Endothelial cell of umbilical vein (primary cell): ENCODE measurements around the gene CTBP1. TPM values are rescaled to one million over a fixed set of nuclear protein-coding genes. Genes with fewer than 3 reads are reported as not detected.

Experiments used
- BruUV-seq: library from RNA; stranded (reverse); fragments of 400-500 nt; replicated peaks from 2 replicates; lab custom pipeline; 2021; lab: Mats Ljungman, UMichigan
- CTCF ChIA-PET: fragments of 300-600, 350-600 bp; sonication (Branson Sonifier 250); formaldehyde crosslinking; loops from one replicate; lab custom pipeline; 2021; ENCODE audit warnings: antibody characterized with exemption, inconsistent platforms; lab: Charles Lee
- POLR2A ChIA-PET: fragments of 300-600, 350-600 bp; sonication (Branson Sonifier 250); formaldehyde crosslinking; loops from one replicate; lab custom pipeline; 2021; ENCODE audit warnings: antibody characterized with exemption, inconsistent platforms; lab: Charles Lee
- DNase-seq: peaks from one replicate; pipeline ENCODE4 v3.0.0-alpha.2; 2011; ENCODE audit warnings: low read depth, low spot score
- FAIRE-seq: peaks from 2 replicates; lab custom pipeline; 2011; peaks lifted over from hg19 to GRCh38; lab: Jason Lieb, UNC
- H2AFZ ChIP-seq: 2 replicates; pipeline ENCODE4 v1.6.0; 2012; ENCODE audit warnings: low read depth, low read length, control low read depth, inconsistent platforms
- H3K27ac ChIP-seq: 2 replicates; pipeline ENCODE4 v1.5.1; 2011; ENCODE audit warnings: low read depth, mild to moderate bottlenecking, control low read depth, low read length, moderate library complexity; ENCODE audit not compliant: insufficient read depth
- H3K27me3 ChIP-seq, 2 experiments: 2 replicates each; pipeline versions ENCODE4 v1.6.0 to v1.6.1; 2011; ENCODE audit warnings: low read length in 2 of 2, mixed read lengths in 1 of 2; ENCODE audit not compliant: control insufficient read depth in 2 of 2, insufficient read depth in 2 of 2
- H3K36me3 ChIP-seq, 2 experiments: 2 replicates in 1 of 2; 3 replicates in 1 of 2; pipeline ENCODE4 v1.5.1; 2011; ENCODE audit warnings: low read length in 2 of 2, mild to moderate bottlenecking in 1 of 2, moderate library complexity in 1 of 2; ENCODE audit not compliant: control insufficient read depth in 2 of 2, insufficient read depth in 2 of 2; ENCODE audit errors: extremely low read depth in 1 of 2
- H3K4me1 ChIP-seq: 3 replicates; pipeline ENCODE4 v1.5.1; 2011; ENCODE audit warnings: mild to moderate bottlenecking, low read length; ENCODE audit not compliant: control insufficient read depth, insufficient read depth; ENCODE audit errors: extremely low read depth
- H3K4me2 ChIP-seq: 2 replicates; pipeline ENCODE4 v1.6.1; 2011; ENCODE audit warnings: low read length, control low read depth, mixed read lengths; ENCODE audit not compliant: insufficient read depth
- H3K4me3 ChIP-seq, 3 experiments: fragments of 200-600 bp in 1 of 3; sonication (generic), shearing (Covaris generic) in 1 of 3; replicated peaks in 1 of 3; 2 replicates each; pipeline ENCODE4 v1.5.1; 2011 to 2016; ENCODE audit warnings: control low read depth in 3 of 3, low read length in 3 of 3, mild to moderate bottlenecking in 2 of 3, inconsistent platforms in 1 of 3, low read depth in 1 of 3, moderate library complexity in 1 of 3; ENCODE audit not compliant: insufficient read depth in 1 of 3
- H3K79me2 ChIP-seq: 2 replicates; pipeline ENCODE4 v1.6.0; 2012; ENCODE audit warnings: low read length, inconsistent platforms; ENCODE audit not compliant: control insufficient read depth, insufficient read depth
- H3K9ac ChIP-seq: replicated peaks from 2 replicates; pipeline ENCODE3; 2011; ENCODE audit warnings: low read length, control low read depth; ENCODE audit not compliant: insufficient read depth; ENCODE audit errors: extremely low read depth
- H3K9me1 ChIP-seq: replicated peaks from 3 replicates; pipeline ENCODE4 v1.6.0; 2011; ENCODE audit warnings: mild to moderate bottlenecking, low read length; ENCODE audit not compliant: control insufficient read depth, insufficient read depth; ENCODE audit errors: extremely low read depth
- H3K9me3 ChIP-seq: replicated peaks from 2 replicates; pipeline ENCODE4 v1.5.1; 2012; ENCODE audit warnings: low read length, inconsistent platforms; ENCODE audit not compliant: control insufficient read depth, insufficient read depth
- H4K20me1 ChIP-seq: replicated peaks from 2 replicates; pipeline ENCODE3; 2011; ENCODE audit warnings: mild to moderate bottlenecking, low read length; ENCODE audit not compliant: control insufficient read depth, insufficient read depth; ENCODE audit errors: extremely low read depth
- EZH2 ChIP-seq: IDR thresholded peaks from 2 replicates; pipeline ENCODE4 v1.6.1; 2012; ENCODE audit warnings: borderline replicate concordance, low read depth, mild to moderate bottlenecking, moderate library complexity, low read length, inconsistent platforms; ENCODE audit not compliant: severe bottlenecking
- FOS ChIP-seq: IDR thresholded peaks from 2 replicates; pipeline ENCODE4 v1.6.1; 2011; ENCODE audit warnings: mild to moderate bottlenecking, low read length, moderate library complexity, borderline replicate concordance; ENCODE audit not compliant: insufficient read depth
- GATA2 ChIP-seq: IDR thresholded peaks from 2 replicates; pipeline ENCODE4 v1.7.0; 2011; ENCODE audit warnings: low read depth, mild to moderate bottlenecking, moderate library complexity, mixed read lengths, low read length; ENCODE audit not compliant: insufficient read length, insufficient read depth
- JUN ChIP-seq: IDR thresholded peaks from 2 replicates; pipeline ENCODE4 v1.6.1; 2011; ENCODE audit warnings: borderline replicate concordance, low read depth; ENCODE audit not compliant: insufficient read length, insufficient read depth
- MAX ChIP-seq: IDR thresholded peaks from 2 replicates; pipeline ENCODE4 v1.6.1; 2011; ENCODE audit not compliant: insufficient read depth, insufficient read length
- MYC ChIP-seq: IDR thresholded peaks from one replicate; pipeline ENCODE4 v1.6.1; 2011; ENCODE audit warnings: mild to moderate bottlenecking, low read depth, low read length
- POLR2A ChIP-seq: IDR thresholded peaks from 2 replicates; pipeline ENCODE4 v1.6.1; 2012; ENCODE audit warnings: low read depth, mild to moderate bottlenecking, control low read depth, low read length
- POLR2AphosphoS5 ChIP-seq: IDR thresholded peaks from 2 replicates; pipeline ENCODE4 v1.6.1; 2012; ENCODE audit warnings: low read depth, mild to moderate bottlenecking, control low read depth, low read length, moderate library complexity; ENCODE audit not compliant: insufficient read depth
- dilution Hi-C: fragments of 300-500 bp; cut with MboI; formaldehyde crosslinking; loops from one replicate; pipeline ENCODE4 v1.15.0; 2019; ENCODE audit warnings: low sequenced_read_pairs; ENCODE audit not compliant: extremely low pct_ligation_motif_present
- intact Hi-C: fragments of 100-400 bp; cut with micrococcal nuclease; formaldehyde crosslinking; loops from one replicate; pipeline ENCODE4 v1.10.0; 2022
- polyA plus RNA-seq, 4 experiments: library from polyadenylated mRNA; depleted of rRNA in 3 of 4; stranded (reverse) in 3 of 4; unstranded in 1 of 4; fragments of >200 nt; gene quantifications; 2 replicates each; pipeline versions ENCODE4 v1.2.1 to v1.2.3, GENCODE V29; 2011 to 2012; ENCODE audit warnings: missing spikeins in 1 of 4
- total RNA-seq: library from RNA; stranded (reverse); gene quantifications from 2 replicates; pipeline ENCODE4 v1.2.3, GENCODE V29; 2021
- TF ChIP-seq, protein P1 (sequence below), 2 donors: IDR thresholded peaks; 1 replicate in 1 of 2; 2 replicates in 1 of 2; pipeline ENCODE4 v1.5.1; 2011; ENCODE audit warnings: low read length in 2 of 2, mild to moderate bottlenecking in 2 of 2, moderate library complexity in 2 of 2, control low read depth in 1 of 2, inconsistent platforms in 1 of 2, low read depth in 1 of 2; ENCODE audit not compliant: insufficient read depth in 1 of 2; ENCODE audit errors: extremely low read depth in 1 of 2

Gene CTBP1
- total and polyA plus RNA-seq, 2 donors (not counting 3 experiments of a cell fraction or from before 2014, with no cell fraction given) = 165 to 167 TPM

DNA sequence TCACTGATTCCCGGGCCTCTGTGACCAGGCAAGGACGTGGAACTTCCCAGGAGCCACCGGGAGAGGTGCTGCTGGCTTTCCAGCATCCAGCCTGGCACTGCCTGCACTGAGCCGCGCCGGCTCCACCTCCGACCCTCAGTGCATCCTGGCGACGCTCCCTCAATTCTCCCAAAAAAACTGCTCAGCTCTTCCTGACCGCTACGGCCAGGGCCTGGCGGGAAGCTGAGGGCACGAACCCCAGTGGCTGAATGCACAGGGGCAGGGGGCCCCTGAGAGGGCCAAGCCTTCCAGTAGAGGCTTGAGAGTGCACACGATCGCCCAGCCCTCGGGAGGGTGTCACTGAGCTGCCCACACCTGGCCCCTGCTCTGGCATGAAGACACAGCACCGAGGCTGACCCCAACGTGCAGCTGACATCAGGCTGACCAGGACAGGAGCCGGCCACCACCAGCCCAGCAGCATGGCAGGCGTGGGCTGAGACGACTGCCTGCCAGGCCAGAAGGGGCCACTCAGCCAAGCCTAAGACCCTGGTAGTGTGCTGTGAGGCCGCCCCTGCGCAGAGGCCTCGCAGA lies 6.9 kb downstream of the CTBP1 start:
- Histone ChIP-seq H3K9me1 (no peaks in the 10 kb centered on the region), H3K4me2 (no peak overlapping the region), H4K20me1 (no peaks in the 10 kb centered on the region), H3K27me3 (no peaks in the 10 kb centered on the region), H3K79me2 (peaks cover 77% of the 10 kb centered on the region), H3K4me1 (peaks cover 9% of the 10 kb centered on the region), H3K9ac (no peak overlapping the region), H3K27ac (no peak overlapping the region), H2AFZ (no peak overlapping the region), H3K9me3 (no peaks in the 10 kb centered on the region), H3K36me3 (peaks cover 3 to 27% of the 10 kb centered on the region in 2 experiments), H3K4me3 (no peak overlapping the region)
- BruUV-seq = no TSS peak
- ChIA-PET CTCF (no interaction called here), POLR2A (no interaction called here)
- no peak for FAIRE-seq
- dilution Hi-C loops = no loop called here
- intact Hi-C loops = no loop called here
- no peak for DNase-seq
- TF ChIP-seq MYC (no peak), POLR2A (no peak), FOS (no peak), GATA2 (no peak), MAX (no peak), JUN (no peak), EZH2 (no peak), POLR2AphosphoS5 (no peak)
- TF ChIP-seq, protein P1, sequence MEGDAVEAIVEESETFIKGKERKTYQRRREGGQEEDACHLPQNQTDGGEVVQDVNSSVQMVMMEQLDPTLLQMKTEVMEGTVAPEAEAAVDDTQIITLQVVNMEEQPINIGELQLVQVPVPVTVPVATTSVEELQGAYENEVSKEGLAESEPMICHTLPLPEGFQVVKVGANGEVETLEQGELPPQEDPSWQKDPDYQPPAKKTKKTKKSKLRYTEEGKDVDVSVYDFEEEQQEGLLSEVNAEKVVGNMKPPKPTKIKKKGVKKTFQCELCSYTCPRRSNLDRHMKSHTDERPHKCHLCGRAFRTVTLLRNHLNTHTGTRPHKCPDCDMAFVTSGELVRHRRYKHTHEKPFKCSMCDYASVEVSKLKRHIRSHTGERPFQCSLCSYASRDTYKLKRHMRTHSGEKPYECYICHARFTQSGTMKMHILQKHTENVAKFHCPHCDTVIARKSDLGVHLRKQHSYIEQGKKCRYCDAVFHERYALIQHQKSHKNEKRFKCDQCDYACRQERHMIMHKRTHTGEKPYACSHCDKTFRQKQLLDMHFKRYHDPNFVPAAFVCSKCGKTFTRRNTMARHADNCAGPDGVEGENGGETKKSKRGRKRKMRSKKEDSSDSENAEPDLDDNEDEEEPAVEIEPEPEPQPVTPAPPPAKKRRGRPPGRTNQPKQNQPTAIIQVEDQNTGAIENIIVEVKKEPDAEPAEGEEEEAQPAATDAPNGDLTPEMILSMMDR (IDR thresholded peaks at IDR 0.05; ENCODE audit: extremely low read depth in 1 of 2, insufficient read depth in 1 of 2, low read depth in 1 of 2, low read length in 2 of 2) = no peak
